ENCODE data around the gene EPHA6. TPM values are rescaled to one million over a fixed set of nuclear protein-coding genes. Genes with fewer than 3 reads are reported as not detected.

EPHA6 gene
- total RNA-seq, 1 donor from 2014 or later, result 0.11 TPM

GRCh38 chr3:97421565-97421964 lies 607.2 kb downstream of the EPHA6 start:
- H3K27ac Mint-ChIP-seq, result no peak overlapping the region
- Histone ChIP-seq H3F3A (ENCODE audit: low read depth) (no peaks in the 10 kb centered on the region), H3K79me2 (ENCODE audit: low read depth) (no peaks in the 10 kb centered on the region), H4K20me1 (ENCODE audit: low read depth) (no peaks in the 10 kb centered on the region), H3K4me2 (no peak overlapping the region), H3K4me3 (no peak overlapping the region), H2AFZ (replicated peaks) (no peak overlapping the region), H3K9me3 (ENCODE audit: low read depth) (no peaks in the 10 kb centered on the region), H3K27me3 (no peaks in the 10 kb centered on the region), H3K9ac (no peak overlapping the region), H3K4me1 (no peaks in the 10 kb centered on the region), H3K36me3 (no peaks in the 10 kb centered on the region), H3K27ac (no peak overlapping the region)
- no peaks in the 10 kb centered on the region for H3K27me3 Mint-ChIP-seq (ENCODE audit: insufficient read depth, low read depth)
- H3K4me3 Mint-ChIP-seq, result no peak overlapping the region
- H3K36me3 Mint-ChIP-seq, result no peaks in the 10 kb centered on the region
- TF ChIP-seq EZH2 (IDR thresholded peaks at IDR 0.05) (no peak), CTCF (IDR thresholded peaks at IDR 0.05) (no peak)
- no peaks in the 10 kb centered on the region for H3K4me1 Mint-ChIP-seq
- peaks cover 6% of the 10 kb centered on the region for H3K9me3 Mint-ChIP-seq
- DNase-seq (ENCODE audit: low spot score), result no peak

- Mint-ChIP-seq H3K36me3 (no peaks in the 10 kb centered on the region), H3K4me1 (no peaks in the 10 kb centered on the region), H3K4me3 (no peak overlapping the region), H3K9me3 (peaks cover 6% of the 10 kb centered on the region), H3K27me3 (ENCODE audit: insufficient read depth, low read depth) (no peaks in the 10 kb centered on the region), H3K27ac (no peak overlapping the region)
- Histone ChIP-seq H3K27ac (no peak overlapping the region), H3K4me3 (no peak overlapping the region), H3F3A (ENCODE audit: low read depth) (no peaks in the 10 kb centered on the region), H3K27me3 (no peaks in the 10 kb centered on the region), H3K9ac (no peak overlapping the region), H3K4me1 (no peaks in the 10 kb centered on the region), H4K20me1 (ENCODE audit: low read depth) (no peaks in the 10 kb centered on the region), H3K79me2 (ENCODE audit: low read depth) (no peaks in the 10 kb centered on the region), H3K36me3 (no peaks in the 10 kb centered on the region), H3K9me3 (ENCODE audit: low read depth) (no peaks in the 10 kb centered on the region), H2AFZ (replicated peaks) (no peak overlapping the region), H3K4me2 (no peak overlapping the region)
- TF ChIP-seq CTCF (IDR thresholded peaks at IDR 0.05) (no peak), EZH2 (IDR thresholded peaks at IDR 0.05) (no peak), EZH2phosphoT487 (IDR thresholded peaks at IDR 0.05) (no peak)
- no peak for DNase-seq (ENCODE audit: low spot score)
Measured at GRCh38 chr3:97425002-97425401, 610.6 kb downstream of the EPHA6 start.

GRCh38 chr3:97430601-97431000 lies 616.2 kb downstream of the EPHA6 start:
- no peaks in the 10 kb centered on the region for H3K27me3 Mint-ChIP-seq (ENCODE audit: insufficient read depth, low read depth)
- Histone ChIP-seq H4K20me1 (ENCODE audit: low read depth) (no peaks in the 10 kb centered on the region), H3K9me3 (ENCODE audit: low read depth) (no peaks in the 10 kb centered on the region), H2AFZ (replicated peaks) (no peak overlapping the region), H3K4me3 (no peak overlapping the region), H3K27ac (no peak overlapping the region), H3K36me3 (no peaks in the 10 kb centered on the region), H3K27me3 (no peaks in the 10 kb centered on the region), H3K79me2 (ENCODE audit: low read depth) (no peaks in the 10 kb centered on the region), H3K4me1 (no peaks in the 10 kb centered on the region), H3K4me2 (no peak overlapping the region), H3K9ac (no peak overlapping the region), H3F3A (ENCODE audit: low read depth) (no peaks in the 10 kb centered on the region)
- no peak overlapping the region for H3K27ac Mint-ChIP-seq
- no peaks in the 10 kb centered on the region for H3K9me3 Mint-ChIP-seq
- no peak for DNase-seq (ENCODE audit: low spot score)
- no peak for TF ChIP-seq EZH2 (IDR thresholded peaks at IDR 0.05)
- H3K36me3 Mint-ChIP-seq, result no peaks in the 10 kb centered on the region
- H3K4me1 Mint-ChIP-seq, result no peaks in the 10 kb centered on the region
- H3K4me3 Mint-ChIP-seq, result no peak overlapping the region

GRCh38 chr3:97432914-97433313 lies 618.5 kb downstream of the EPHA6 start:
- H3K36me3 ChIP-seq, result no peaks in the 10 kb centered on the region
- H3K27me3 Mint-ChIP-seq (ENCODE audit: insufficient read depth, low read depth), result no peaks in the 10 kb centered on the region
- H3K27ac Mint-ChIP-seq, result no peak overlapping the region
- H4K20me1 ChIP-seq (ENCODE audit: low read depth), result no peaks in the 10 kb centered on the region
- no peaks in the 10 kb centered on the region for H3F3A ChIP-seq (ENCODE audit: low read depth)
- H3K9me3 Mint-ChIP-seq, result no peaks in the 10 kb centered on the region
- TF ChIP-seq CTCF (IDR thresholded peaks at IDR 0.05) (no peak), EZH2phosphoT487 (IDR thresholded peaks at IDR 0.05) (no peak), EZH2 (IDR thresholded peaks at IDR 0.05) (no peak)
- no peak for DNase-seq (ENCODE audit: low spot score)
- no peak overlapping the region for H3K4me3 Mint-ChIP-seq
- no peaks in the 10 kb centered on the region for H3K4me1 ChIP-seq
- H3K9ac ChIP-seq, result no peak overlapping the region
- H3K4me3 ChIP-seq, result no peak overlapping the region
- no peak overlapping the region for H2AFZ ChIP-seq (replicated peaks)
- H3K36me3 Mint-ChIP-seq, result no peaks in the 10 kb centered on the region
- H3K9me3 ChIP-seq (ENCODE audit: low read depth), result no peaks in the 10 kb centered on the region
- H3K4me1 Mint-ChIP-seq, result no peaks in the 10 kb centered on the region
- H3K27me3 ChIP-seq, result no peaks in the 10 kb centered on the region
- H3K79me2 ChIP-seq (ENCODE audit: low read depth), result no peaks in the 10 kb centered on the region
- H3K27ac ChIP-seq, result no peak overlapping the region
- H3K4me2 ChIP-seq, result no peak overlapping the region

Measured in neural progenitor cell (in vitro differentiated cells).